ENCODE data around the gene TMEM50B. TPM values are rescaled to one million over a fixed set of nuclear protein-coding genes. Genes with fewer than 3 reads are reported as not detected.
"Not testable (repeated sequence)": the region's sequence is repeated elsewhere in the genome, so short reads cannot be mapped to it uniquely, and the experiment has no call there.

TMEM50B gene
- total RNA-seq, 1 experiment from 2014 or later, result 14.5 TPM

GRCh38 chr21:33478935-33479678 lies 667 bp downstream of the TMEM50B start:
- no peak for DNase-seq (ENCODE audit: low read depth)

GRCh38 chr21:33478182-33478581 lies 1.6 kb downstream of the TMEM50B start:
- DNase-seq (ENCODE audit: low read depth), result no peak

- DNase-seq (ENCODE audit: low read depth), result no peak
Measured at GRCh38 chr21:33477066-33477465, 2.7 kb downstream of the TMEM50B start.

GRCh38 chr21:33473344-33473743 lies 6.4 kb downstream of the TMEM50B start:
- DNase-seq (ENCODE audit: low read depth), result no peak

- DNase-seq (ENCODE audit: low read depth), result no peak
Measured at GRCh38 chr21:33470701-33471100, 9.1 kb downstream of the TMEM50B start.

- DNase-seq (ENCODE audit: low read depth), result not testable (repeated sequence)
Measured at GRCh38 chr21:33469183-33469582, 10.6 kb downstream of the TMEM50B start.

- DNase-seq (ENCODE audit: low read depth), result no peak
Measured at GRCh38 chr21:33461538-33462250, 18.1 kb downstream of the TMEM50B start.

- DNase-seq (ENCODE audit: low read depth), result no peak
Measured at GRCh38 chr21:33458861-33459260, 20.9 kb downstream of the TMEM50B start.

GRCh38 chr21:33455686-33456446 lies 23.9 kb downstream of the TMEM50B start:
- no peak for DNase-seq (ENCODE audit: low read depth)

GRCh38 chr21:33452362-33452761 lies 27.4 kb downstream of the TMEM50B start:
- DNase-seq (ENCODE audit: low read depth), result no peak

GRCh38 chr21:33451634-33452071 lies 28.1 kb downstream of the TMEM50B start:
- DNase-seq (ENCODE audit: low read depth), result peak; percentile 49

GRCh38 chr21:33449616-33450015 lies 30.2 kb downstream of the TMEM50B start:
- DNase-seq (ENCODE audit: low read depth), result no peak

- not testable (repeated sequence) for DNase-seq (ENCODE audit: low read depth)
Measured at GRCh38 chr21:33446620-33447019, 33.2 kb downstream of the TMEM50B start.

GRCh38 chr21:33444499-33444898 lies 35.3 kb downstream of the TMEM50B start:
- DNase-seq (ENCODE audit: low read depth), result no peak

GRCh38 chr21:33443194-33443593 lies 36.6 kb downstream of the TMEM50B start:
- no peak for DNase-seq (ENCODE audit: low read depth)

GRCh38 chr21:33441489-33442477 lies 38.0 kb downstream of the TMEM50B start:
- DNase-seq (ENCODE audit: low read depth), result peak; percentile 86

GRCh38 chr21:33437140-33437539 lies 42.6 kb downstream of the TMEM50B start:
- DNase-seq (ENCODE audit: low read depth), result no peak

GRCh38 chr21:33434770-33435360 lies 44.9 kb downstream of the TMEM50B start:
- DNase-seq (ENCODE audit: low read depth), result peak; percentile 93

- no peak for DNase-seq (ENCODE audit: low read depth)
Measured at GRCh38 chr21:33433425-33434114, 46.2 kb downstream of the TMEM50B start.

- no peak for DNase-seq (ENCODE audit: low read depth)
Measured at GRCh38 chr21:33433001-33433400, 46.8 kb downstream of the TMEM50B start.
